Prostate gland (tissue), 2 donors: ENCODE measurements around the gene SH3BP4. TPM values are rescaled to one million over a fixed set of nuclear protein-coding genes. Genes with fewer than 3 reads are reported as not detected.
"Not testable (repeated sequence)": the region's sequence is repeated elsewhere in the genome, so short reads cannot be mapped to it uniquely, and the experiment has no call there.

Experiments used
- DNase-seq: peaks from one replicate; pipeline ENCODE4 v3.0.0-alpha.2; 2019; ENCODE audit warnings: low spot score
- H3K27ac ChIP-seq, 2 donors: fragments of 200-600 bp; sonication (generic); 2 replicates each; pipeline ENCODE4 v1.5.1; 2017 to 2019
- H3K27me3 ChIP-seq: fragments of 200-600 bp; sonication (generic); replicated peaks from 2 replicates; pipeline ENCODE4 v1.5.1; 2019; ENCODE audit not compliant: insufficient read depth
- H3K36me3 ChIP-seq, 2 donors: fragments of 200-600 bp; sonication (generic); 1 replicate in 1 of 2; 2 replicates in 1 of 2; pipeline versions ENCODE4 v1.5.1 to v1.8.1; 2017 to 2019
- H3K4me1 ChIP-seq: fragments of 200-600 bp; sonication (generic); replicated peaks from 2 replicates; pipeline ENCODE4 v1.5.1; 2019
- H3K4me3 ChIP-seq, 2 donors: fragments of 200-600 bp; sonication (generic); 2 replicates each; pipeline ENCODE4 v1.5.1; 2017 to 2019
- H3K9me3 ChIP-seq: fragments of 200-600 bp; sonication (generic); 2 replicates; pipeline ENCODE4 v1.5.1; 2017
- CTCF ChIP-seq, 4 experiments: fragments of 200-600 bp in 2 of 4; fragments of 450-650 bp in 2 of 4; sonication (generic) in 2 of 4; IDR thresholded peaks; 1 replicate in 3 of 4; 2 replicates in 1 of 4; pipeline ENCODE4 v1.5.1; 2016 to 2019; ENCODE audit warnings: antibody characterized with exemption in 4 of 4, mild to moderate bottlenecking in 2 of 4, moderate library complexity in 2 of 4
- POLR2A ChIP-seq: fragments of 450-650 bp; IDR thresholded peaks from one replicate; pipeline ENCODE4 v1.6.1; 2016; ENCODE audit warnings: antibody characterized with exemption, mild to moderate bottlenecking
- POLR2AphosphoS5 ChIP-seq: sonication (generic); formaldehyde crosslinking; IDR thresholded peaks from one replicate; pipeline ENCODE4 v1.6.1; 2017; ENCODE audit warnings: antibody characterized with exemption
- WGBS: methylation state at CpG from one replicate; pipeline ENCODE4 v1.1.5; 2018; 5-methylcytosine and 5-hydroxymethylcytosine counted together
- intact Hi-C: fragments of 100-400 bp; cut with DNase I; formaldehyde crosslinking; loops from one replicate; pipeline ENCODE4 v1.14.2; 2022
- total RNA-seq, 2 donors: library from RNA; depleted of rRNA; stranded (reverse); fragments of >200 nt; gene quantifications; one replicate each; pipeline ENCODE4 v1.1.0, GENCODE V29; 2016

SH3BP4 gene
- total RNA-seq, 2 donors from 2014 or later, result 86.7 to 134 TPM

GRCh38 chr2:235054919-235055318, 103.1 kb downstream of the SH3BP4 start:
- intact Hi-C loops, result no loop called here
- TF ChIP-seq POLR2A (no peak), CTCF (IDR thresholded peaks at IDR 0.05) (no peak), POLR2AphosphoS5 (no peak)
- Histone ChIP-seq H3K27ac (no peak overlapping the region), H3K27me3 (no peaks in the 10 kb centered on the region), H3K4me3 (no peak overlapping the region), H3K4me1 (peaks cover 25% of the 10 kb centered on the region), H3K36me3 (peaks cover 0 to 6% of the 10 kb centered on the region in 2 donors), H3K9me3 (no peaks in the 10 kb centered on the region)
- 84% methylated on average over 7 of the region's 7 CpGs for WGBS
- no peak for DNase-seq

DNA sequence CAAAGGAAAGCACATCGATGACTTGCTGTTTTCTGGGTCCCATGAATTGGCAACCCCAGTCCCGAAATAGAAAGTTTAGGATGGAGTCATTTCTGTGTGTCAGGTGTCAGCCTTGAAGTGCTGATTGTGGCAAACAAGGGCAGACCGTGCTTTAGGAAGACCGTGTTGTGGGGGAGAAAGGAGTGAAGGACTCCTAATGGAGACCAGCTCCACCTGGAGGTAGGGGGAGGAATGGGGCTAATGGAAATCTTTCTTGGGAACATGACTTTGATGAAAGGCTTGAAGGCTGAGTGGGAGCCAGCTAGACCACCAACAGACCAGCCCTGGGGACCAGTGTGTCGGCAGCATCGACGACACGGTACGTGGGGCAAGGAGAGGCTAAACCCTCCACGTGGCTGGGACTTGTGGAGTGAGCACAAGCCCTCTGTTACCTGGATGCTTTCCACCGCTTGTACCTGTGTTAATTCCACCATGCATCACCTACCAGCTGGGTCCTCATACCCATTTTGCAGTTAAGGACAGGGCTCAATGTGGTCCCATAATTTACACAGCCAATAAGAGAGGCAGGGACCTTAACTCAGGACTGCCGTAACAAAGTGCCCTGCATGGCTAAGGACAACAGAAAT, 104.2 kb downstream of the SH3BP4 start:
- TF ChIP-seq POLR2AphosphoS5, result peak; percentile 36
- peak in 3 of 4 experiments; percentile 58 to 75 (median 63) for TF ChIP-seq CTCF (IDR thresholded peaks at IDR 0.05)
- no peak for TF ChIP-seq POLR2A
- WGBS, result 80% methylated on average over 12 of the region's 12 CpGs
- H3K4me3 ChIP-seq, result no peak overlapping the region
- intact Hi-C loops, result no loop called here
- peaks cover 0 to 6% of the 10 kb centered on the region in 2 donors for H3K36me3 ChIP-seq
- H3K27me3 ChIP-seq, result no peaks in the 10 kb centered on the region
- no peak for DNase-seq
- H3K4me1 ChIP-seq, result peaks cover 21% of the 10 kb centered on the region
- H3K9me3 ChIP-seq, result no peaks in the 10 kb centered on the region
- H3K27ac ChIP-seq, result no peak overlapping the region

DNA sequence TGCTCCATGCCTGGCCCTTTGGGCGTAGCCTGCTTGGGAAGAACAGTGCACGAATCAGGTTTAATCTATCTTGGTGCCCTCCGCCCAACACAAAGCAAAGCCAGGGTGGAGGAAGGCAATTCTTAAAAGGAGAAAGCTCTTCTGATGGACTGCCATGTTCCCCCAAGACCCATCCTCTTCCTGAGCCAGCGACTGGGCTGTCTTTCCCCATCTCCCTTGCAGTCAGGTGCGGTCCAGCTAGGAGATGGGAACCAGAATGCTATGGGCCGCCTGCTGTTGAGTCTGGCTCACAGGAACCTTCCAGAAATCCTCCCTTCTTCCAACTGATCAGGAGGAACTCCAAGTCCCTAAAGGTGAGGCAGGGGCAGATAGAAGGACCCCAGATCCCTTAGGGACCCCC, 105.0 kb downstream of the SH3BP4 start:
- 94% methylated on average over 6 of the region's 6 CpGs for WGBS
- H3K36me3 ChIP-seq, result peaks cover 0 to 6% of the 10 kb centered on the region in 2 donors
- no peaks in the 10 kb centered on the region for H3K9me3 ChIP-seq
- intact Hi-C loops, result no loop called here
- no peak for TF ChIP-seq POLR2A
- no peak for TF ChIP-seq POLR2AphosphoS5
- no peak for TF ChIP-seq CTCF (IDR thresholded peaks at IDR 0.05)
- no peak overlapping the region for H3K27ac ChIP-seq
- no peak for DNase-seq
- H3K4me3 ChIP-seq, result no peak overlapping the region
- H3K27me3 ChIP-seq, result no peaks in the 10 kb centered on the region
- H3K4me1 ChIP-seq, result peaks cover 14% of the 10 kb centered on the region

DNA sequence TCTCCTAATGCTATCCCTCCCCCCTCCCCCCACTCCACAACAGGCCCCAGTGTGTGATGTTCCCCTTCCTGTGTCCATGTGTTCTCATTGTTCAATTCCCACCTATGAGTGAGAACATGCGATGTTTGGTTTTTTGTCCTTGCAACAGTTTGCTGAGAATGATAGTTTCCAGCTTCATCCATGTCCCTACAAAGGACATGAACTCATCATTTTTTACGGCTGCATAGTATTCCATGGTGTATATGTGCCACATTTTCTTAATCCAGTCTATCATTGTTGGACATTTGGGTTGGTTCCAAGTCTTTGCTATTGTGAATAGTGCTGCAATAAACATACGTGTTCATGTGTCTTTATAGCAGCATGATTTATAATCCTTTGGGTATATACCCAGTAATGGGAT, 105.8 kb downstream of the SH3BP4 start:
- H3K4me1 ChIP-seq, H3K27ac ChIP-seq, H3K9me3 ChIP-seq, H3K27me3 ChIP-seq, DNase-seq, intact Hi-C loops, H3K36me3 ChIP-seq, H3K4me3 ChIP-seq: not testable (repeated sequence)
- 88% methylated on average over 1 of the region's 3 CpGs for WGBS

GRCh38 chr2:235059161-235059560, 107.3 kb downstream of the SH3BP4 start:
- no peaks in the 10 kb centered on the region for H3K9me3 ChIP-seq
- no peaks in the 10 kb centered on the region for H3K4me1 ChIP-seq
- no peak overlapping the region for H3K4me3 ChIP-seq
- 96% methylated on average over 1 of the region's 1 CpG for WGBS
- H3K36me3 ChIP-seq, result peaks cover 0 to 5% of the 10 kb centered on the region in 2 donors
- DNase-seq, result no peak
- H3K27ac ChIP-seq, result no peak overlapping the region
- intact Hi-C loops, result no loop called here
- TF ChIP-seq POLR2A (no peak), POLR2AphosphoS5 (no peak), CTCF (IDR thresholded peaks at IDR 0.05) (no peak)
- H3K27me3 ChIP-seq, result no peaks in the 10 kb centered on the region
